Suprapubic skin (tissue), 4 donors: ENCODE results near the gene IRF9.

Experiments used
- CTCF ChIP-seq, 2 donors: fragments of 200-600 bp in 1 of 2; fragments of 450-650 bp in 1 of 2; sonication (generic) in 1 of 2; IDR thresholded peaks; one replicate each; pipeline ENCODE4 v1.5.1; 2016 to 2019; ENCODE audit warnings: antibody characterized with exemption in 2 of 2, mild to moderate bottlenecking in 1 of 2, moderate library complexity in 1 of 2
- EP300 ChIP-seq: sonication (generic); formaldehyde crosslinking; IDR thresholded peaks from one replicate; pipeline ENCODE4 v1.6.1; 2017; ENCODE audit warnings: antibody characterized with exemption
- POLR2AphosphoS5 ChIP-seq, 3 donors: sonication (generic); formaldehyde crosslinking; IDR thresholded peaks; one replicate each; pipeline ENCODE4 v1.6.1; 2017; ENCODE audit warnings: antibody characterized with exemption in 3 of 3

- TF ChIP-seq CTCF (IDR thresholded peaks at IDR 0.05) (no peak), POLR2AphosphoS5 (IDR thresholded peaks at IDR 0.05) (no peak), EP300 (no peak)
Measured at GRCh38 chr14:24147761-24148428, 13.2 kb upstream of the IRF9 start.
